ENCODE data around the gene SGCA. TPM values are rescaled to one million over a fixed set of nuclear protein-coding genes. Genes with fewer than 3 reads are reported as not detected.

SGCA gene
- total RNA-seq, result not detected in 2 replicates

DNA sequence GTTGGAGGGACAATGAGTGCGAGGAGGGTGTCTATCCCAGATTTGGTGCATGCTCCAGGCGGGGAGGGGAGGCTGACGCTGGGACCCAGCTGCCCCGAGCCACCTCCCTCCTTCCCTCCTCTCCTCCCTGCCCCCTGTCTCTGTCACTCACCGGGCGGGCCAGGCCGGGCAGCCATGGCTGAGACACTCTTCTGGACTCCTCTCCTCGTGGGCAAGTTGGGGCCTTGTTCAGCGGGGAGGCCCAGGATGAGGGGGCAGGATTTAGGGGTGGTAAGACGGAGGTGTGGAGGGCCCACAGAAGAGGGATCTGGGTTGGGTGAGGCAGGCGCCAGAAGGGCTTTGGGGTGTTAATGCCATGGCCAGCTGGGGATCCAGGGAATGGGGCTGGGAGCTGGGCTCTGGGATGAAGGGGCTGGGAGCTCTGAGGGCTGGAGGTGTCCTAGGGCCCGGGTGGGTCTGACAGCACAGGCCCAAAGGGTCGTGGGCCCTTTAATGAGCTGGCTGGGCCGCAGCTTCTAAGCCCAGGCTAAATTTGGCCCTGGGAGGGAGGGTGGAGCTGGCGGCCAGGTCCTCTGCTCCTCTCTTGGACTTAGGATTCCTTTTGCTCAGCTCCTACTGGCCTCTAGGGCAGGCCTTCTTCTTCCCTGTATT is at the start of gene SGCA:
Gene SGCA (plus strand): TSS at position 139 of the 651 bp plus-strand sequence. CDS start 36 bp downstream, at position 175.

DNA sequence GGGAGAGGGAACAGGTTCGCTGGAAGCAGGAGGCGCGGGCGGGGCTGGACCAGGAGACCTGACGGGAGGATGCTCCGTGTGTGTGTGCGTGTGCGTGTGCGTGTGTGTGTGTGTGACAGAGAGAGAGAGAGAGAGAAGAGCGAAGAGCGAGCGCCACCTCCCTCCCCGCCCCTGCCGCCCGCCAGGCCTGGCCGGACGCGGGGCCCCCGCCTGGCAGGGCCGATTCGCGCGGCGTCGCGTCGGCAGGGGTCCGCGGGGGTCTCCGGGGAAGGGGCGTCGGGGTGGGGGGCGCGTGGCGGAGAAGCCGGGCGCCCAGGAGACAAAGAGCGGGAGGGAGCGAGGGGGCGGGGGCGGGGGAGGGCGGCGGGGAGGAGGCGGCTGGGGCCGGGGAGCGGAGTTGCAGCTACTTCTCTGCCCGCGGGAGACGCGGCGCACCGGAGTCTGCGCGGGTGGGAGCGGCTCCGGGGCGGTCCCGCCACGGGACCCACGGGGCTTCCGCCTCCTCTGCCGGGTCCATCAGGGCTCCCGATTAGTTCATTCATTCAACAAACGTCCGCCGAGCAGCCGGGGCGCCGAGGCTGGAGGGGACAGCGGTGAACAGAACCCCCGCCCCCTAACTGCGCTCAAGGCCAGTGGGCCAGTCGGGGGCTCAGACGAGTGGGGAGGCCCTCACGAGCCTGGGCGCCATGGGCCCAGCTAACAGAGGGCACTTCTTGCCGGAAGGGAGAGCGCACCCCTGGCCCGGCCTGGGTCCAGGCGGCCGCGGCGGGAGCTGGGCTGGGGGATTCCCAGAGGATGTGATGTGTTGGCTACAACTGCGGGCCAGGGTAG is 35.9 kb upstream of the SGCA start, which contains the start of gene SAMD14:
Gene SAMD14 (minus strand): TSS at position 433 of the 831 bp plus-strand sequence. CDS start 5,201 bp downstream, outside the sequence.

DNA sequence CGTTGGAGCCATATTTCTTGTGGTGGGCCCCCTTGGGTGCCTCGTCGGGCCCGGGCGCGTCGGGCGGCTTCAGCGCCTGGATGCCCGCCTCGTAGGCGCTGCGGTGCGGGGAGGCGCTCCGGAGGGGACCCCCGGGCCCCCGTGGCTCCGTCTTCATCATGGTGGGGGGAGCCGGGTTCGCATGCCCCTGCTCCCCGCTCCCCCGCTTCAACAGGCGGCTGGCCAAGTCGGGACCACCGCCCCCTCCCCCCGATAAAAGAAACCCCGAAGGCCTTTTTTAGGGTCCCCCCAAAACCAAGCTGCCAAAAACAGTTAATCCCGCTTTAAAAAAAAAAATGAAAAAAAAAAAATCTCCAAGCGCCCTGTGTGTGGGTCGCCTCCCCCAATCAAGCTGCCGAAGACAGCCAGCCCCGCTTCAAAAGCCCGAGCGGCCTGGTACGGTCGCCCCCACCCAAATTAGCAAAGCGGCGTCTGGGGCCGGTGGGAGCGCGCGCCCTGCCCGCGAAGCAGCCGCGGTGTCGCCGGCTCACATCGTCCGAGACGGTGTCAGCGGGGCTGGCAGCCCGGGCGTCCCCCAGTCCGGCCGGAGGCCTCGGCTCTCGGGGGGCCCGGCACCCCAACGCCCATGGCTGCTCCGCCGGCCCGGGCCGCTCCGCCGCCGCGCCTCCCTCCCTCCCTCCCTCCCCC is 15.3 kb upstream of the SGCA start, which contains the start of gene PPP1R9B:
Gene PPP1R9B (minus strand): TSS at position 324 of the 687 bp plus-strand sequence. CDS start 164 bp downstream, at position 160.

DNA sequence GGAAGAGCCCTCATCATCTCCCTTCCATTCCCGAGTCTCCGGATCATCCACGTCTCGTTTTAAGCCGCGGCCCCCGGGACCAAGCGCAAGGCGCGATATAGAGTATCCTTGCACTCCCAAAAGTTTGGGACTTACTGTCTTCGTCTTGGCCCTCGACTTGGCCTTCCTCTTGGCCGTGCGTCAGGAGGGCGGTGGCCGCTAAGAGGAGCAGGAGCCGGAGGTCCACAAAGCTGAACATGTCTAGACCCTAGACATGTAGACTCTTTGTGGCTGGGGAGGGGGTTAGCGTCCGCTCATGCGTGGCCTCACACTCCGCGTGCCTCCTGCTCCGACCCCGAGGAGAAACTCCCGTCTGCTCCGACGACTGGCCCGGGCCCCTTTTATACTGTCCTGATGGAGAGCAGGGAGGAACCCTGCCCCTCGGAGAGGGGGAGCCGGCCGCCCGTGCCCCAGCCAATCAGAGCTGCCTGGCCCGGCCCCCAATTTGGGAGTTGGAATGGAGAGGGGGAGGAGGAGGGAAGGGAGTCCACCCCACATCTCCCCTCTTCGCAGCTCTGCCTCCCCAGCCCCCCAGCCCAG is 35.6 kb downstream of the SGCA start, which contains the start of gene COL1A1:
Gene COL1A1 (minus strand): TSS at position 356 of the 579 bp plus-strand sequence. CDS start 118 bp downstream, at position 238.

Other genes with a start within 250 kb of the SGCA start
- gene DLX4, start 196.8 kb upstream of the SGCA start, total RNA-seq, result 0.08 and 0.23 TPM in 2 replicates
- 1.2 and 1.6 TPM in 2 replicates for gene DLX3, start 170.8 kb upstream of the SGCA start, total RNA-seq
- 813 and 1,408 TPM in 2 replicates for gene ITGA3, start 109.9 kb upstream of the SGCA start, total RNA-seq
- 4.2 and 7.1 TPM in 2 replicates for gene PDK2, start 70.7 kb upstream of the SGCA start, total RNA-seq
- gene SAMD14, start 35.8 kb upstream of the SGCA start, total RNA-seq, result 0.23 and 1.1 TPM in 2 replicates
- 20.5 and 30.2 TPM in 2 replicates for gene PPP1R9B, start 15.3 kb upstream of the SGCA start, total RNA-seq
- gene COL1A1, start 35.6 kb downstream of the SGCA start, total RNA-seq, result 14.3 and 30.7 TPM in 2 replicates
- 2.0 and 3.4 TPM in 2 replicates for gene TMEM92, start 108.5 kb downstream of the SGCA start, total RNA-seq
- gene XYLT2, start 180.1 kb downstream of the SGCA start, total RNA-seq, result 56.8 and 74.5 TPM in 2 replicates
- 88.6 and 127 TPM in 2 replicates for gene MRPL27, start 207.2 kb downstream of the SGCA start, total RNA-seq
- 2.1 and 8.1 TPM in 2 replicates for gene EME1, start 207.2 kb downstream of the SGCA start, total RNA-seq
- gene LRRC59, start 231.5 kb downstream of the SGCA start, total RNA-seq, result 136 and 238 TPM in 2 replicates

All from hair follicular keratinocyte (primary cell).